Keratinocyte (primary cell): ENCODE results near the gene SLC2A4. TPM values are rescaled to one million over a fixed set of nuclear protein-coding genes. Genes with fewer than 3 reads are reported as not detected.

Experiments
- DNase-seq: peaks from one replicate; pipeline ENCODE4 v3.0.0-alpha.2; 2011; ENCODE audit warnings: low read depth, missing footprints, low spot score
- FAIRE-seq: peaks from 2 replicates; lab custom pipeline; 2011; peaks lifted over from hg19 to GRCh38; lab: Jason Lieb, UNC
- H2AFZ ChIP-seq: 2 replicates; pipeline ENCODE4 v1.6.0; 2012; ENCODE audit warnings: low read length, control low read depth, inconsistent platforms; ENCODE audit not compliant: control insufficient read depth
- H3K27ac ChIP-seq: 2 replicates; pipeline ENCODE4 v1.5.1; 2011; ENCODE audit warnings: low read length; ENCODE audit not compliant: control insufficient read depth, insufficient read depth
- H3K27me3 ChIP-seq: 3 replicates; pipeline ENCODE4 v1.6.0; 2011; ENCODE audit warnings: low read length; ENCODE audit not compliant: control insufficient read depth, insufficient read depth; ENCODE audit errors: extremely low read depth
- H3K36me3 ChIP-seq, 2 experiments: 2 replicates in 1 of 2; 3 replicates in 1 of 2; pipeline ENCODE4 v1.5.1; 2011; ENCODE audit warnings: low read length in 2 of 2, mild to moderate bottlenecking in 1 of 2; ENCODE audit not compliant: control insufficient read depth in 2 of 2, insufficient read depth in 2 of 2; ENCODE audit errors: extremely low read depth in 1 of 2
- H3K4me1 ChIP-seq: 3 replicates; pipeline ENCODE4 v1.5.1; 2011; ENCODE audit warnings: low read length; ENCODE audit not compliant: control insufficient read depth, insufficient read depth; ENCODE audit errors: extremely low read depth
- H3K4me2 ChIP-seq: 3 replicates; pipeline ENCODE4 v1.6.0; 2011; ENCODE audit warnings: low read depth, low read length; ENCODE audit not compliant: control insufficient read depth, insufficient read depth; ENCODE audit errors: extremely low read depth
- H3K4me3 ChIP-seq, 3 experiments: fragments of 200-600 bp in 1 of 3; sonication (generic) in 1 of 3; 2 replicates in 2 of 3; 3 replicates in 1 of 3; pipeline ENCODE4 v1.5.1; 2011 to 2016; ENCODE audit warnings: low read length in 3 of 3, mild to moderate bottlenecking in 3 of 3, control low read depth in 2 of 3, inconsistent platforms in 1 of 3, low read depth in 1 of 3, mixed read lengths in 1 of 3, mixed run types in 1 of 3, moderate library complexity in 1 of 3; ENCODE audit not compliant: control insufficient read depth in 2 of 3, insufficient read depth in 2 of 3; ENCODE audit errors: extremely low read depth in 1 of 3
- H3K79me2 ChIP-seq: 2 replicates; pipeline ENCODE4 v1.6.0; 2012; ENCODE audit warnings: low read length; ENCODE audit not compliant: control insufficient read depth, insufficient read depth
- H3K9ac ChIP-seq: 3 replicates; pipeline ENCODE4 v1.6.0; 2011; ENCODE audit warnings: low read length; ENCODE audit not compliant: control insufficient read depth, insufficient read depth; ENCODE audit errors: extremely low read depth
- H3K9me1 ChIP-seq: 3 replicates; pipeline ENCODE4 v1.6.0; 2011; ENCODE audit warnings: low read length; ENCODE audit not compliant: control insufficient read depth, insufficient read depth; ENCODE audit errors: extremely low read depth
- H3K9me3 ChIP-seq: 2 replicates; pipeline ENCODE4 v1.5.1; 2012; ENCODE audit warnings: low read depth, low read length; ENCODE audit not compliant: control insufficient read depth
- H4K20me1 ChIP-seq: 3 replicates; pipeline ENCODE4 v1.6.0; 2011; ENCODE audit warnings: low read length; ENCODE audit not compliant: control insufficient read depth, insufficient read depth; ENCODE audit errors: extremely low read depth
- EZH2 ChIP-seq: IDR thresholded peaks from one replicate; pipeline ENCODE4 v1.6.1; 2012; ENCODE audit warnings: inconsistent platforms, mild to moderate bottlenecking, low read length, moderate library complexity
- dilution Hi-C: fragments of 300-500 bp; cut with MboI; formaldehyde crosslinking; loops from one replicate; pipeline ENCODE4 v1.7.0; 2020; ENCODE audit warnings: low sequenced_read_pairs; ENCODE audit not compliant: extremely low pct_ligation_motif_present
- polyA plus RNA-seq, 5 experiments: library from polyadenylated mRNA; depleted of rRNA in 3 of 5; stranded (reverse) in 3 of 5; stranded (forward) in 1 of 5; unstranded in 1 of 5; fragments of >200 nt; gene quantifications; 1 replicate in 1 of 5; 2 replicates in 3 of 5; 3 replicates in 1 of 5; pipeline versions ENCODE4 v1.2.1 to v1.2.3, GENCODE V29; 2011 to 2012; ENCODE audit warnings: missing spikeins in 2 of 5, low read depth in 1 of 5, low replicate concordance in 1 of 5
- TF ChIP-seq, protein P1 (sequence below), 3 experiments: IDR thresholded peaks in 1 of 3; conservative IDR thresholded peaks in 1 of 3; optimal IDR thresholded peaks in 1 of 3; 2 replicates in 2 of 3; 3 replicates in 1 of 3; pipeline versions ENCODE3 to v1.5.1; 2011; ENCODE audit warnings: low read length in 3 of 3, mild to moderate bottlenecking in 3 of 3, moderate library complexity in 2 of 3, control low read depth in 1 of 3, inconsistent platforms in 1 of 3; ENCODE audit not compliant: insufficient read depth in 2 of 3; ENCODE audit errors: extremely low read depth in 1 of 3

SLC2A4 gene
- polyA plus RNA-seq, 1 donor (not counting 4 experiments of a cell fraction or from before 2014, with no cell fraction given) = not detected

DNA sequence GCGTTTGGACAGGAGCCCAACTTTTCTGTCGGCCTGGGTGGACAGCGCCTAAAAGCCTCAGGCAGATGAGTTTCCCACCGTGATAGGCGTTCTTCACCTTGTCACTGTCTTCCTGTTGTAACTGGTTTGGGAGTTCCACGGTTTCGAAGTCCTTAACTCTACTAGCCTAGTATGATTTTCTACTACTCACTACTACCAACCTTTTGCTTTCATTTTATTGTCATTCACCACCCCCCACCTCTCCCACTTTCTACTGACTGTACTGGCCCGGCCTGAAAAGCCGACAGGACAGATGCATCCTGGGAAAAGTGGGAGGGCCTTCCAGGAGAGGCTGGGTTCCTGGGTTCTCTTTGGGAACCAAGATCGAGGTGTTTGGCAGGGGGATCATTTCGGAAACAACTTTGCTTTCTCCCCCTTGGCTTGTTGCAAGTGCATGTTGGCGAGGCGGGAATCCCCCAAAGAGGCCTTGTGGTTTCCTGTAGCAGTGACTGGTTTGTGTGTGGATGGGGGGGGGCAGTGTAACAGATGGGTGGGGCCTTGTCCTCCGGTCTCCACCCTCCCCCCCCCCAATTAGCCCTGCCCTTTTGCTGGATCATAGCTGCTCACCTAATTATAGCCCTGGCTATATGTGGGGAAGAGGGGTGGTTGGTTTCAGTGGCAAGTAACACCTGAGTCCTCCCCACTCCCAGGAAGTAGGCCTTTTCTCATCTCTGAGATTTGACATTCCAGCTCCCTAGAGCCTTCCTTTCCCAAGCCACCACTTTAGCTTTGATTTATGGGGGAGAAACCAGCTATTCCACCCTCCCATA lies 27.3 kb downstream of the SLC2A4 start:
- Histone ChIP-seq H3K27ac (peak overlapping the region; percentile 99), H3K4me2 (peak overlapping the region; percentile 80), H3K36me3 (peaks cover 33 to 46% of the 10 kb centered on the region in 2 experiments), H3K27me3 (no peaks in the 10 kb centered on the region), H3K79me2 (peaks cover 56% of the 10 kb centered on the region), H3K9me1 (peaks cover 5% of the 10 kb centered on the region), H3K9ac (peak overlapping the region; percentile 100), H3K9me3 (no peaks in the 10 kb centered on the region), H2AFZ (no peak overlapping the region), H3K4me3 (peak overlapping the region; percentile 93 to 99 (median 95)), H4K20me1 (peaks cover 47% of the 10 kb centered on the region), H3K4me1 (peaks cover 34% of the 10 kb centered on the region)
- dilution Hi-C loops = no loop called here
- DNase-seq (no peak), FAIRE-seq (peak; percentile 41)
- TF ChIP-seq, protein P1, sequence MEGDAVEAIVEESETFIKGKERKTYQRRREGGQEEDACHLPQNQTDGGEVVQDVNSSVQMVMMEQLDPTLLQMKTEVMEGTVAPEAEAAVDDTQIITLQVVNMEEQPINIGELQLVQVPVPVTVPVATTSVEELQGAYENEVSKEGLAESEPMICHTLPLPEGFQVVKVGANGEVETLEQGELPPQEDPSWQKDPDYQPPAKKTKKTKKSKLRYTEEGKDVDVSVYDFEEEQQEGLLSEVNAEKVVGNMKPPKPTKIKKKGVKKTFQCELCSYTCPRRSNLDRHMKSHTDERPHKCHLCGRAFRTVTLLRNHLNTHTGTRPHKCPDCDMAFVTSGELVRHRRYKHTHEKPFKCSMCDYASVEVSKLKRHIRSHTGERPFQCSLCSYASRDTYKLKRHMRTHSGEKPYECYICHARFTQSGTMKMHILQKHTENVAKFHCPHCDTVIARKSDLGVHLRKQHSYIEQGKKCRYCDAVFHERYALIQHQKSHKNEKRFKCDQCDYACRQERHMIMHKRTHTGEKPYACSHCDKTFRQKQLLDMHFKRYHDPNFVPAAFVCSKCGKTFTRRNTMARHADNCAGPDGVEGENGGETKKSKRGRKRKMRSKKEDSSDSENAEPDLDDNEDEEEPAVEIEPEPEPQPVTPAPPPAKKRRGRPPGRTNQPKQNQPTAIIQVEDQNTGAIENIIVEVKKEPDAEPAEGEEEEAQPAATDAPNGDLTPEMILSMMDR (optimal IDR thresholded peaks at IDR 0.05 in 1 of 3, IDR thresholded peaks at IDR 0.05 in 1 of 3, conservative IDR thresholded peaks at IDR 0.05 in 1 of 3; ENCODE audit: extremely low read depth in 1 of 3, insufficient read depth in 2 of 3, low read length in 3 of 3) = no peak
- TF ChIP-seq EZH2 = no peak

DNA sequence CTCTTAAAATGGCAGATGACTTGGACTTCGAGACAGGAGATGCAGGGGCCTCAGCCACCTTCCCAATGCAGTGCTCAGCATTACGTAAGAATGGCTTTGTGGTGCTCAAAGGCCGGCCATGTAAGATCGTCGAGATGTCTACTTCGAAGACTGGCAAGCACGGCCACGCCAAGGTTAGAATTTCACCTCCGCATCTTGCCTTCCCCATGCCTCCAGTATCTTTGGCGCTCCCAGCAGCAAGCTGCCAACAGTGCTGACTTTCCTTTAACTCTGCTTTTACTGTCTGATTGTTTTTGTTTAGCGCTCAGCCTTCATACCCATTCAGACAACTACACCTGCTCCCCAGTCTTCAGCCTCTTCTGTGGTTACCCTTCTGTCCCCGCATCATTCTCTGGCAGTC lies 28.1 kb downstream of the SLC2A4 start:
- Histone ChIP-seq H3K9ac (peak overlapping the region; percentile 100), H3K9me1 (peaks cover 8% of the 10 kb centered on the region), H3K36me3 (peaks cover 34 to 50% of the 10 kb centered on the region in 2 experiments), H3K27ac (peak overlapping the region; percentile 99), H2AFZ (no peak overlapping the region), H3K4me3 (peak overlapping the region; percentile 93 to 99 (median 95)), H4K20me1 (peaks cover 50% of the 10 kb centered on the region), H3K9me3 (no peaks in the 10 kb centered on the region), H3K4me1 (peaks cover 41% of the 10 kb centered on the region), H3K4me2 (peak overlapping the region; percentile 80), H3K79me2 (peaks cover 60% of the 10 kb centered on the region), H3K27me3 (no peaks in the 10 kb centered on the region)
- dilution Hi-C loops = no loop called here
- DNase-seq (no peak), FAIRE-seq (no peak)
- TF ChIP-seq, protein P1 (optimal IDR thresholded peaks at IDR 0.05 in 1 of 3, IDR thresholded peaks at IDR 0.05 in 1 of 3, conservative IDR thresholded peaks at IDR 0.05 in 1 of 3; ENCODE audit: extremely low read depth in 1 of 3, insufficient read depth in 2 of 3, low read length in 3 of 3) = no peak
- no peak for TF ChIP-seq EZH2
